PC-9 (cell line): ENCODE results near the gene GJA8.
"Not testable (repeated sequence)": the region's sequence is repeated elsewhere in the genome, so short reads cannot be mapped to it uniquely, and the experiment has no call there.

Source experiments
- EZH2 ChIP-seq: fragments of 200-600 bp; sonication (generic); IDR thresholded peaks from 2 replicates; pipeline ENCODE4 v1.8.0; 2017; ENCODE audit warnings: antibody characterized with exemption, low read depth
- TF ChIP-seq, protein P1 (sequence below): fragments of 200-600 bp; sonication (generic); conservative IDR thresholded peaks from 2 replicates; pipeline ENCODE4 v1.6.1; 2017; ENCODE audit warnings: mixed run types, antibody characterized with exemption, mild to moderate bottlenecking, moderate library complexity

DNA sequence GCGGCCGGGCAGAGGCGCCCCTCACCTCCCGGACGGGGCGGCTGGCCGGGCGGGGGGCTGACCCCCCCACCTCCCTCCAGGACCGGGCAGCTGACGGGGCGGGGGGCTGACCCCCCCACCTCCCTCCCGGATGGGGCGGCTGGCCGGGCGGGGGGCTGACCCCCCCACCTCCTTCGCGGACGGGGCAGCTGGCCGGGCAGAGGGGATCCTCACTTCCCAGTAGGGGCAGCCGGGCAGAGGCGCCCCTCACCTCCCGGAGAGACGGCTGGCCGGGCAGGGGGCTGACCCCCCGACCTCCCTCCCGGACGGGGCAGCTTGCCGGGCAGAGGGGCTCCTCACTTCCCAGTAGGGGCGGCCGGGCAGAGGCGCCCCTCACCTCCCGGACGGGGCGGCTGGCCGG lies 46.9 kb downstream of the GJA8 start:
- TF ChIP-seq, protein P1, sequence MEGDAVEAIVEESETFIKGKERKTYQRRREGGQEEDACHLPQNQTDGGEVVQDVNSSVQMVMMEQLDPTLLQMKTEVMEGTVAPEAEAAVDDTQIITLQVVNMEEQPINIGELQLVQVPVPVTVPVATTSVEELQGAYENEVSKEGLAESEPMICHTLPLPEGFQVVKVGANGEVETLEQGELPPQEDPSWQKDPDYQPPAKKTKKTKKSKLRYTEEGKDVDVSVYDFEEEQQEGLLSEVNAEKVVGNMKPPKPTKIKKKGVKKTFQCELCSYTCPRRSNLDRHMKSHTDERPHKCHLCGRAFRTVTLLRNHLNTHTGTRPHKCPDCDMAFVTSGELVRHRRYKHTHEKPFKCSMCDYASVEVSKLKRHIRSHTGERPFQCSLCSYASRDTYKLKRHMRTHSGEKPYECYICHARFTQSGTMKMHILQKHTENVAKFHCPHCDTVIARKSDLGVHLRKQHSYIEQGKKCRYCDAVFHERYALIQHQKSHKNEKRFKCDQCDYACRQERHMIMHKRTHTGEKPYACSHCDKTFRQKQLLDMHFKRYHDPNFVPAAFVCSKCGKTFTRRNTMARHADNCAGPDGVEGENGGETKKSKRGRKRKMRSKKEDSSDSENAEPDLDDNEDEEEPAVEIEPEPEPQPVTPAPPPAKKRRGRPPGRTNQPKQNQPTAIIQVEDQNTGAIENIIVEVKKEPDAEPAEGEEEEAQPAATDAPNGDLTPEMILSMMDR, result not testable (repeated sequence)
- not testable (repeated sequence) for TF ChIP-seq EZH2
